IMR-90 (cell line): ENCODE data around the gene SLC39A11. TPM values are rescaled to one million over a fixed set of nuclear protein-coding genes. Genes with fewer than 3 reads are reported as not detected.

Source experiments
- ATAC-seq: fragments of 200-7000 bp; cut with Tn5 transposase; 2 replicates; pipeline ENCODE4 v1.9.1; 2020; ENCODE audit warnings: low read depth, mild to moderate bottlenecking, moderate library complexity
- BruUV-seq: library from RNA; stranded (reverse); fragments of 400-500 nt; replicated peaks from 2 replicates; lab custom pipeline; 2021; lab: Mats Ljungman, UMichigan
- CTCF ChIA-PET: fragments of 300-600 bp; formaldehyde crosslinking; extraction: SDS; loops from one replicate; lab custom pipeline; 2021; ENCODE audit warnings: antibody characterized with exemption; lab: Yijun Ruan, JAX
- POLR2A ChIA-PET: fragments of 300-600 bp; sonication (Branson Sonifier 250); formaldehyde crosslinking; loops from one replicate; lab custom pipeline; 2022; ENCODE audit warnings: antibody characterized with exemption; ENCODE audit not compliant: unreplicated experiment; lab: Charles Lee
- DNase-seq: peaks from one replicate; pipeline ENCODE4 v3.0.0; 2013
- H2AFZ ChIP-seq: replicated peaks from 2 replicates; pipeline ENCODE3; 2013; ENCODE audit warnings: low read length, mild to moderate bottlenecking; ENCODE audit not compliant: poor library complexity
- H2AK5ac ChIP-seq: 2 replicates; pipeline ENCODE4 v1.6.1; 2013; ENCODE audit warnings: low read depth, low read length, inconsistent platforms
- H2AK9ac ChIP-seq: replicated peaks from 2 replicates; pipeline ENCODE3; 2013; ENCODE audit warnings: mild to moderate bottlenecking, low read depth, low read length, moderate library complexity; ENCODE audit not compliant: poor library complexity
- H2BK120ac ChIP-seq: 2 replicates; pipeline ENCODE4 v1.6.1; 2013; ENCODE audit warnings: low read depth, low read length, inconsistent platforms
- H2BK15ac ChIP-seq: 3 replicates; pipeline ENCODE4 v1.6.1; 2013; ENCODE audit warnings: low read depth, low read length, inconsistent platforms
- H2BK20ac ChIP-seq: 2 replicates; pipeline ENCODE4 v1.6.1; 2013; ENCODE audit warnings: low read depth, mild to moderate bottlenecking, inconsistent platforms, low read length, moderate library complexity
- H2BK5ac ChIP-seq: 2 replicates; pipeline ENCODE4 v1.6.1; 2013; ENCODE audit warnings: mild to moderate bottlenecking, low read depth, low read length, inconsistent platforms; ENCODE audit not compliant: poor library complexity, severe bottlenecking
- H3K14ac ChIP-seq: replicated peaks from 2 replicates; pipeline ENCODE4 v1.6.1; 2013; ENCODE audit warnings: low read depth, low read length, inconsistent platforms
- H3K18ac ChIP-seq: 2 replicates; pipeline ENCODE4 v1.6.1; 2013; ENCODE audit warnings: low read depth, low read length, control low read depth
- H3K23ac ChIP-seq: 2 replicates; pipeline ENCODE4 v1.6.1; 2013; ENCODE audit warnings: low read depth, low read length, inconsistent platforms
- H3K27ac ChIP-seq: 2 replicates; pipeline ENCODE4 v1.5.1; 2013; ENCODE audit warnings: mild to moderate bottlenecking, control low read depth, low read length; ENCODE audit not compliant: insufficient read depth
- H3K27me3 ChIP-seq: 2 replicates; pipeline ENCODE4 v1.6.1; 2013; ENCODE audit warnings: low read length; ENCODE audit not compliant: control insufficient read depth, insufficient read depth
- H3K36me3 ChIP-seq: 2 replicates; pipeline ENCODE4 v1.6.1; 2013; ENCODE audit warnings: low read length, mixed read lengths; ENCODE audit not compliant: control insufficient read depth, insufficient read depth
- H3K4ac ChIP-seq: 2 replicates; pipeline ENCODE4 v1.6.1; 2013; ENCODE audit warnings: low read depth, low read length, inconsistent platforms
- H3K4me1 ChIP-seq: 2 replicates; pipeline ENCODE4 v1.6.1; 2013; ENCODE audit warnings: low read length, mixed read lengths; ENCODE audit not compliant: control insufficient read depth, insufficient read depth
- H3K4me2 ChIP-seq: 2 replicates; pipeline ENCODE4 v1.6.1; 2013; ENCODE audit warnings: low read depth, mild to moderate bottlenecking, control low read depth, low read length, moderate library complexity
- H3K4me3 ChIP-seq: 2 replicates; pipeline ENCODE4 v1.5.1; 2013; ENCODE audit warnings: low read depth, mild to moderate bottlenecking, control low read depth, low read length, moderate library complexity; ENCODE audit not compliant: insufficient read depth
- H3K56ac ChIP-seq: 2 replicates; pipeline ENCODE4 v1.6.1; 2013; ENCODE audit warnings: low read length, inconsistent platforms; ENCODE audit not compliant: insufficient read depth; ENCODE audit errors: extremely low read depth
- H3K79me1 ChIP-seq, 2 experiments: 2 replicates each; pipeline ENCODE4 v1.6.1; 2013; ENCODE audit warnings: low read length in 2 of 2, inconsistent platforms in 1 of 2, low read depth in 1 of 2
- H3K9ac ChIP-seq: 2 replicates; pipeline ENCODE4 v1.6.1; 2013; ENCODE audit warnings: low read depth, low read length, control low read depth
- H3K9me1 ChIP-seq: 2 replicates; pipeline ENCODE4 v1.6.1; 2013; ENCODE audit warnings: low read length, inconsistent platforms; ENCODE audit not compliant: insufficient read depth
- H3K9me3 ChIP-seq: 2 replicates; pipeline ENCODE4 v1.6.1; 2013; ENCODE audit warnings: low read length; ENCODE audit not compliant: control insufficient read depth, insufficient read depth
- H4K20me1 ChIP-seq: 2 replicates; pipeline ENCODE4 v1.6.1; 2013; ENCODE audit warnings: low read length, inconsistent platforms; ENCODE audit not compliant: insufficient read depth
- H4K5ac ChIP-seq: 2 replicates; pipeline ENCODE4 v1.6.1; 2013; ENCODE audit warnings: mild to moderate bottlenecking, low read depth, low read length, control low read depth
- H4K8ac ChIP-seq, 2 experiments: 2 replicates each; pipeline ENCODE4 v1.6.1; 2013; ENCODE audit warnings: low read depth in 2 of 2, low read length in 2 of 2, control low read depth in 1 of 2, inconsistent platforms in 1 of 2
- H4K91ac ChIP-seq: 2 replicates; pipeline ENCODE4 v1.6.1; 2013; ENCODE audit warnings: low read depth, low read length, inconsistent platforms; ENCODE audit not compliant: insufficient read depth
- BHLHE40 ChIP-seq: fragments of 150-350 bp; IDR thresholded peaks from 2 replicates; pipeline ENCODE4 v1.6.1; 2016; ENCODE audit warnings: mild to moderate bottlenecking, low read depth, low read length
- CEBPB ChIP-seq: IDR thresholded peaks from 2 replicates; pipeline ENCODE4 v1.6.1; 2012; ENCODE audit warnings: low read depth, low read length, improper control_type of control experiment
- CHD1 ChIP-seq: IDR thresholded peaks from 2 replicates; pipeline ENCODE4 v1.6.1; 2012; ENCODE audit warnings: low read depth, low read length, improper control_type of control experiment
- FOS ChIP-seq: fragments of 150-350 bp; IDR thresholded peaks from 2 replicates; pipeline ENCODE4 v1.6.1; 2016; ENCODE audit warnings: low read depth, low read length
- MAFK ChIP-seq: IDR thresholded peaks from 2 replicates; pipeline ENCODE4 v1.6.1; 2012; ENCODE audit warnings: low read depth, low read length, improper control_type of control experiment
- MAZ ChIP-seq: IDR thresholded peaks from 2 replicates; pipeline ENCODE4 v1.6.1; 2012; ENCODE audit warnings: low read depth, mild to moderate bottlenecking, low read length, improper control_type of control experiment, moderate library complexity, borderline replicate concordance
- MXI1 ChIP-seq: IDR thresholded peaks from 2 replicates; pipeline ENCODE4 v1.6.1; 2012; ENCODE audit warnings: low read depth, mild to moderate bottlenecking, low read length, moderate library complexity, borderline replicate concordance
- NFE2L2 ChIP-seq: fragments of 150-350 bp; IDR thresholded peaks from 2 replicates; pipeline ENCODE4 v1.6.1; 2016; ENCODE audit warnings: low read depth, mild to moderate bottlenecking, low read length
- POLR2A ChIP-seq: IDR thresholded peaks from 2 replicates; pipeline ENCODE4 v1.6.1; 2012; ENCODE audit warnings: mild to moderate bottlenecking, low read depth, low read length
- RAD21 ChIP-seq: IDR thresholded peaks from 2 replicates; pipeline ENCODE4 v1.6.1; 2012; ENCODE audit warnings: low read length, improper control_type of control experiment
- RCOR1 ChIP-seq: IDR thresholded peaks from 2 replicates; pipeline ENCODE4 v1.6.1; 2012; ENCODE audit warnings: mild to moderate bottlenecking, low read length, improper control_type of control experiment; ENCODE audit not compliant: insufficient replicate concordance
- RFX5 ChIP-seq: IDR thresholded peaks from 2 replicates; pipeline ENCODE4 v1.8.0; 2012; ENCODE audit warnings: low read depth, mild to moderate bottlenecking, low read length, moderate library complexity
- SMC3 ChIP-seq: fragments of 150-350 bp; IDR thresholded peaks from 2 replicates; pipeline ENCODE4 v1.6.1; 2016; ENCODE audit warnings: low read depth, mild to moderate bottlenecking, antibody characterized with exemption, low read length, moderate library complexity
- WGBS, 2 experiments: methylation state at CpG; one replicate each; pipeline versions ENCODE4 v1.1.5 to v1.1.7; 2013; ENCODE audit warnings: missing lambda C conversion rate in 2 of 2; ENCODE audit not compliant: insufficient read length in 1 of 2; ENCODE audit errors: extremely low coverage in 2 of 2; 5-methylcytosine and 5-hydroxymethylcytosine counted together
- dilution Hi-C: fragments of 300-500 bp; cut with HindIII; formaldehyde crosslinking; loops from one replicate; pipeline ENCODE4 v1.14.3; 2018; ENCODE audit warnings: low sequenced_read_pairs; ENCODE audit not compliant: unreplicated experiment
- in situ Hi-C: fragments of 300-500 bp; cut with MboI; formaldehyde crosslinking; loops from 3 replicates; pipeline ENCODE4 v1.14.3; 2019; ENCODE audit warnings: low sequenced_read_pairs, inconsistent platforms, mixed read lengths
- intact Hi-C: fragments of 100-400 bp; cut with micrococcal nuclease; formaldehyde crosslinking; loops from 2 replicates; pipeline ENCODE4 v1.10.0; 2022
- polyA plus RNA-seq, 3 experiments: library from polyadenylated mRNA; depleted of rRNA; stranded (reverse); fragments of >200 nt; gene quantifications; 2 replicates each; pipeline ENCODE4 v1.2.3, GENCODE V29; 2012; ENCODE audit warnings: low replicate concordance in 1 of 3
- total RNA-seq: library from RNA; depleted of rRNA; stranded (reverse); fragments of >200 nt; gene quantifications from 2 replicates; pipeline ENCODE4 v1.2.3, GENCODE V29; 2012
- TF ChIP-seq, protein P1 (sequence below): conservative IDR thresholded peaks from 2 replicates; pipeline ENCODE4 v1.5.1; 2012; ENCODE audit warnings: mild to moderate bottlenecking, low read depth, low read length, improper control_type of control experiment
- TF ChIP-seq, protein P2 (sequence below): fragments of 150-350 bp; IDR thresholded peaks from 2 replicates; pipeline ENCODE4 v1.6.1; 2017; ENCODE audit warnings: mild to moderate bottlenecking, antibody characterized with exemption, low read length, low read depth
- TF ChIP-seq, protein P3 (sequence below): fragments of 150-350 bp; IDR thresholded peaks from 2 replicates; pipeline ENCODE4 v1.6.1; 2016; ENCODE audit warnings: low read depth, mild to moderate bottlenecking, low read length, moderate library complexity, borderline replicate concordance

Gene SLC39A11
- total and polyA plus RNA-seq, 2 of the 4 experiments (the other 2 are of a cell fraction), result 8.8 to 14.3 TPM

DNA sequence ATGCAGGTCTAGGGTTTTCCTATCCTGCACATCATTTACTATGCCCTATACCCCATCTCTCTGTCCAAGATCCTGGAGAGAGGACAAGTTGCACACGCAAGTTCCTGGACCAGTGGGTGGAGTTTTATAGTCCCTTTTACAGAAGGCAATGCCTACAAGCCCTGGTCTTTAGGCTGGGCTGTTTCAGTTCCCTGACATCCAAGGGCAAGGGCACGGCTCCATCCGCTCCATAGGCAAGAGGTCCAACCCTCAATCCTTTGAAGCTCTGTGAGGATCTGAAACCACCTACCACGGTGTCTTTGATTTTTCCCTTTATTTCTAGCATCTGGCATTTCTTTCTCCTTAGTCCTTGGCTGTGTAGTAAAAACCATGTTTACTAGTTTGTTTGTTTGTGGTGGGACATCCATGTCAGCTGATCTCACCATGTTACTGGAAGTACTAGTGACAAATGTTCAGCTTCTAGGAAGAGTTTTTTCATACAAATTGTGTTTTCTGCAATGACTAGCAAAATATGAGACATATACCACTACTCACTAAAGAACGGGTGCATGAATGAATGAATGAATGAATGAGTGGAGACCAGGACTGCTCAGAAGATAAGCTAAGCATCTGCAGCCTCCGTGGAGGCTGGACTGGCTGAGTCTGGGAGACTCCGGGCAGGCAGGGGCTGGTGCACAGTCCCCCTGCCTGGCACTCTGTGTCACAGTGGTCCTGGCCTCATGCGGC lies 359.4 kb downstream of the SLC39A11 start:
- H2BK5ac ChIP-seq, result no peak overlapping the region

More for the DNA sequence above, 359.4 kb downstream of the SLC39A11 start:
- H3K4me1 ChIP-seq, result peaks cover 2% of the 10 kb centered on the region; the same call in 1 of the 2 replicates
- ATAC-seq (no peak), DNase-seq (no peak)
- no peaks in the 10 kb centered on the region for H3K9me3 ChIP-seq
- BruUV-seq, result no TSS peak
- H3K14ac ChIP-seq, result no peak overlapping the region
- H3K27ac ChIP-seq, result no peak overlapping the region
- no peak overlapping the region for H3K9ac ChIP-seq
- H4K8ac ChIP-seq, result no peak overlapping the region
- H3K36me3 ChIP-seq, result no peaks in the 10 kb centered on the region; the same call in 1 of the 2 replicates
- H2AK5ac ChIP-seq, result no peak overlapping the region
- no peak overlapping the region for H2BK20ac ChIP-seq
- no peaks in the 10 kb centered on the region for H3K9me1 ChIP-seq
- no peak overlapping the region for H3K4me3 ChIP-seq
- H3K27me3 ChIP-seq, result no peaks in the 10 kb centered on the region
- no peaks in the 10 kb centered on the region for H3K79me1 ChIP-seq
- intact Hi-C loops, result no loop called here
- in situ Hi-C loops, result no loop called here
- no peak overlapping the region for H3K23ac ChIP-seq
- no peaks in the 10 kb centered on the region for H4K20me1 ChIP-seq
- no peak for TF ChIP-seq CEBPB
- no peak for TF ChIP-seq CHD1
- no peak for TF ChIP-seq RFX5
- no peak for TF ChIP-seq MAFK
- TF ChIP-seq BHLHE40, result no peak
- TF ChIP-seq MAZ, result no peak
- no peak for TF ChIP-seq SMC3
- TF ChIP-seq NFE2L2, result no peak
- no peak for TF ChIP-seq RCOR1
- TF ChIP-seq, protein P1, sequence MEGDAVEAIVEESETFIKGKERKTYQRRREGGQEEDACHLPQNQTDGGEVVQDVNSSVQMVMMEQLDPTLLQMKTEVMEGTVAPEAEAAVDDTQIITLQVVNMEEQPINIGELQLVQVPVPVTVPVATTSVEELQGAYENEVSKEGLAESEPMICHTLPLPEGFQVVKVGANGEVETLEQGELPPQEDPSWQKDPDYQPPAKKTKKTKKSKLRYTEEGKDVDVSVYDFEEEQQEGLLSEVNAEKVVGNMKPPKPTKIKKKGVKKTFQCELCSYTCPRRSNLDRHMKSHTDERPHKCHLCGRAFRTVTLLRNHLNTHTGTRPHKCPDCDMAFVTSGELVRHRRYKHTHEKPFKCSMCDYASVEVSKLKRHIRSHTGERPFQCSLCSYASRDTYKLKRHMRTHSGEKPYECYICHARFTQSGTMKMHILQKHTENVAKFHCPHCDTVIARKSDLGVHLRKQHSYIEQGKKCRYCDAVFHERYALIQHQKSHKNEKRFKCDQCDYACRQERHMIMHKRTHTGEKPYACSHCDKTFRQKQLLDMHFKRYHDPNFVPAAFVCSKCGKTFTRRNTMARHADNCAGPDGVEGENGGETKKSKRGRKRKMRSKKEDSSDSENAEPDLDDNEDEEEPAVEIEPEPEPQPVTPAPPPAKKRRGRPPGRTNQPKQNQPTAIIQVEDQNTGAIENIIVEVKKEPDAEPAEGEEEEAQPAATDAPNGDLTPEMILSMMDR, result no peak
- no peak for TF ChIP-seq POLR2A
- no peak for TF ChIP-seq FOS
- TF ChIP-seq, protein P2, sequence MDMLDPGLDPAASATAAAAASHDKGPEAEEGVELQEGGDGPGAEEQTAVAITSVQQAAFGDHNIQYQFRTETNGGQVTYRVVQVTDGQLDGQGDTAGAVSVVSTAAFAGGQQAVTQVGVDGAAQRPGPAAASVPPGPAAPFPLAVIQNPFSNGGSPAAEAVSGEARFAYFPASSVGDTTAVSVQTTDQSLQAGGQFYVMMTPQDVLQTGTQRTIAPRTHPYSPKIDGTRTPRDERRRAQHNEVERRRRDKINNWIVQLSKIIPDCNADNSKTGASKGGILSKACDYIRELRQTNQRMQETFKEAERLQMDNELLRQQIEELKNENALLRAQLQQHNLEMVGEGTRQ, result no peak
- no peak for TF ChIP-seq RAD21
- TF ChIP-seq, protein P3, sequence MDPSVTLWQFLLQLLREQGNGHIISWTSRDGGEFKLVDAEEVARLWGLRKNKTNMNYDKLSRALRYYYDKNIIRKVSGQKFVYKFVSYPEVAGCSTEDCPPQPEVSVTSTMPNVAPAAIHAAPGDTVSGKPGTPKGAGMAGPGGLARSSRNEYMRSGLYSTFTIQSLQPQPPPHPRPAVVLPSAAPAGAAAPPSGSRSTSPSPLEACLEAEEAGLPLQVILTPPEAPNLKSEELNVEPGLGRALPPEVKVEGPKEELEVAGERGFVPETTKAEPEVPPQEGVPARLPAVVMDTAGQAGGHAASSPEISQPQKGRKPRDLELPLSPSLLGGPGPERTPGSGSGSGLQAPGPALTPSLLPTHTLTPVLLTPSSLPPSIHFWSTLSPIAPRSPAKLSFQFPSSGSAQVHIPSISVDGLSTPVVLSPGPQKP, result no peak
- TF ChIP-seq MXI1, result no peak
- H2BK15ac ChIP-seq, result no peak overlapping the region
- H3K18ac ChIP-seq, result no peak overlapping the region
- no peak overlapping the region for H4K5ac ChIP-seq
- H3K56ac ChIP-seq, result no peak overlapping the region
- no peak overlapping the region for H3K4me2 ChIP-seq
- H2AFZ ChIP-seq, result no peak overlapping the region
- POLR2A ChIA-PET, result no interaction called here
- H2AK9ac ChIP-seq, result no peak overlapping the region
- no peak overlapping the region for H4K91ac ChIP-seq
- CTCF ChIA-PET, result interaction anchor here (0.6 kb wide), 1 partner anchor 644 kb away, joined by 5 read pairs; no protein-coding TSS in a partner anchor
- dilution Hi-C loops, result no loop called here
- no peak overlapping the region for H2BK120ac ChIP-seq
- H3K4ac ChIP-seq, result no peak overlapping the region
- 81% methylated on average over 3 of the region's 8 CpGs; no CpG with 5 or more reads in 1 of the 2 experiments for WGBS, 2 experiments
